ENCODE data around the gene CTNNA3. TPM values are rescaled to one million over a fixed set of nuclear protein-coding genes. Genes with fewer than 3 reads are reported as not detected.
"Not testable (repeated sequence)": the region's sequence is repeated elsewhere in the genome, so short reads cannot be mapped to it uniquely, and the experiment has no call there.

Gene CTNNA3
- total RNA-seq, 2 experiments from 2014 or later: 0.30 TPM; not detected in 1

- no peak overlapping the region for H3K4me3 Mint-ChIP-seq
- no peaks in the 10 kb centered on the region for H3K36me3 Mint-ChIP-seq (ENCODE audit: low read depth)
- no peak overlapping the region for H3K27ac Mint-ChIP-seq
- no peak for DNase-seq
- CTCF ChIA-PET: no interaction called here
- intact Hi-C loops (cut with DNase I, micrococcal nuclease): no loop called here
- ATAC-seq: no peak
- H3K27me3 Mint-ChIP-seq: peaks cover 27% of the 10 kb centered on the region
- peaks cover 9% of the 10 kb centered on the region for H3K9me3 Mint-ChIP-seq (ENCODE audit: low read depth)
- POLR2A ChIA-PET: no interaction called here
- H3K4me1 Mint-ChIP-seq: no peaks in the 10 kb centered on the region
Measured at GRCh38 chr10:67225226-67225625, 470.8 kb downstream of the CTNNA3 start.

DNA sequence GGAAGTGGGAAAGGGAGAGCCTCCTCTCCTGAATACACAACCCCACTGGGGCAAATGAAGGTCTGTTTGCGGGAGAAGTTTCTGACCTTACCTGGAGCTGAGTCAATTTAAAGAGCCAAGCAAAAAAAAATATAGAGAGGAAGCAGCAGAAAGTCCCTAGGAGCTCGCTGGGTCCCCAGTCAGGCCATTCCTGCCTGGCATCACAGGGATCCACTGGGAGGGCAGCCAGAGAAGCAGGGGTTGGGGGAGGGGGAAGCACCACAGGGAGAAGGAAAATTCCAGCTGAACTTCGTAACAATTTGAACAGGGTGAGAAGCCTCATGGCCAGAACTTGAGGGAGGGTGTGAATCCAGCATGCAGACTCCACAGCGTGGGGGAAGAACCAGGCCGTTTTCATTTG lies 471.4 kb downstream of the CTNNA3 start:
- Mint-ChIP-seq H3K27me3 (peaks cover 21% of the 10 kb centered on the region), H3K4me1 (no peaks in the 10 kb centered on the region), H3K4me3 (no peak overlapping the region), H3K36me3 (ENCODE audit: low read depth) (no peaks in the 10 kb centered on the region), H3K27ac (no peak overlapping the region), H3K9me3 (ENCODE audit: low read depth) (peaks cover 9% of the 10 kb centered on the region)
- DNase-seq (no peak), ATAC-seq (no peak)
- intact Hi-C loops (cut with DNase I, micrococcal nuclease): loop anchor here in 1 of 2 experiments (5.0 kb wide), 1 partner anchor 868 kb away; no protein-coding TSS in a partner anchor
- ChIA-PET POLR2A (no interaction called here), CTCF (no interaction called here)

GRCh38 chr10:67222934-67223333 lies 473.1 kb downstream of the CTNNA3 start:
- H3K4me1 Mint-ChIP-seq: no peaks in the 10 kb centered on the region
- intact Hi-C loops (cut with DNase I, micrococcal nuclease): loop anchor here in 1 of 2 experiments (5.0 kb wide), 1 partner anchor 869 kb away; no protein-coding TSS in a partner anchor
- H3K36me3 Mint-ChIP-seq (ENCODE audit: low read depth): no peaks in the 10 kb centered on the region
- no peak for ATAC-seq
- DNase-seq: no peak
- peaks cover 17% of the 10 kb centered on the region for H3K27me3 Mint-ChIP-seq
- POLR2A ChIA-PET: no interaction called here
- H3K27ac Mint-ChIP-seq: no peak overlapping the region
- H3K9me3 Mint-ChIP-seq (ENCODE audit: low read depth): peaks cover 8% of the 10 kb centered on the region
- CTCF ChIA-PET: no interaction called here
- no peak overlapping the region for H3K4me3 Mint-ChIP-seq

- ATAC-seq (no peak), DNase-seq (no peak)
- no peak overlapping the region for H3K4me3 Mint-ChIP-seq
- intact Hi-C loops (cut with DNase I, micrococcal nuclease): loop anchor here in 1 of 2 experiments (5.0 kb wide), 1 partner anchor 870 kb away; no protein-coding TSS in a partner anchor
- peaks cover 3% of the 10 kb centered on the region for H3K9me3 Mint-ChIP-seq (ENCODE audit: low read depth)
- ChIA-PET CTCF (no interaction called here), POLR2A (no interaction called here)
- no peak overlapping the region for H3K27ac Mint-ChIP-seq
- H3K27me3 Mint-ChIP-seq: peaks cover 14% of the 10 kb centered on the region
- no peaks in the 10 kb centered on the region for H3K36me3 Mint-ChIP-seq (ENCODE audit: low read depth)
- H3K4me1 Mint-ChIP-seq: no peaks in the 10 kb centered on the region
Measured at GRCh38 chr10:67221939-67222494, 474.0 kb downstream of the CTNNA3 start.

- H3K9me3 Mint-ChIP-seq (ENCODE audit: low read depth): no peaks in the 10 kb centered on the region
- no peaks in the 10 kb centered on the region for H3K4me1 Mint-ChIP-seq
- H3K27me3 Mint-ChIP-seq: no peaks in the 10 kb centered on the region
- H3K36me3 Mint-ChIP-seq (ENCODE audit: low read depth): no peaks in the 10 kb centered on the region
- ChIA-PET CTCF (interaction anchor here (0.6 kb wide), 1 partner anchor 193 kb away, joined by 4 read pairs; no protein-coding TSS in a partner anchor), POLR2A (no interaction called here)
- intact Hi-C loops (cut with DNase I, micrococcal nuclease): no loop called here
- no peak overlapping the region for H3K27ac Mint-ChIP-seq
- DNase-seq: no peak
- ATAC-seq: no peak
- H3K4me3 Mint-ChIP-seq: no peak overlapping the region
Measured at GRCh38 chr10:67211680-67212079, 484.3 kb downstream of the CTNNA3 start.

DNA sequence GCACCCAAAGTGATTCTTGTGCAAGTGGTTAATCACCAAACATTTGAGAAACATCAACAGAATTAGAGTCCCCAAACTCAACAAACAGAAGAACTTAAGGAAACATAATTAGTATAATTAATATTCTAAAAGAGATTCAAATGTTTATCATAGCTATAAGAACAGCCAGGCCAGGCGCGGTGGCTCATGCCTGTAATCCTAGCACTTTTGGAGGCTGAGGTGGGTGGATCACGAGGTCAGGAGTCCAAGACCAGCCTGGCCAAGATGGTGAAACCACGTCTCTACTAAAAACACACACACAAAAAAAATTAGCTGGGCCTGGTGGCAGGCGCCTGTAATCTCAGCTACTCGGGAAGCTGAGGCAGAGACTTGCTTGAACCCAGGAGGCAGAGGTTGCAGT lies 488.1 kb downstream of the CTNNA3 start:
- DNase-seq; H3K27ac Mint-ChIP-seq; H3K4me3 Mint-ChIP-seq; ATAC-seq; intact Hi-C loops (cut with DNase I, micrococcal nuclease); H3K27me3 Mint-ChIP-seq; H3K36me3 Mint-ChIP-seq (ENCODE audit: low read depth); H3K4me1 Mint-ChIP-seq; H3K9me3 Mint-ChIP-seq (ENCODE audit: low read depth); POLR2A ChIA-PET: not testable (repeated sequence)
- CTCF ChIA-PET: interaction anchor here (0.8 kb wide), 1 partner anchor 47 kb away, joined by 3 read pairs; no protein-coding TSS in a partner anchor

GRCh38 chr10:67200913-67201564 lies 495.0 kb downstream of the CTNNA3 start:
- no peak overlapping the region for H3K27ac Mint-ChIP-seq
- no peaks in the 10 kb centered on the region for H3K27me3 Mint-ChIP-seq
- no peaks in the 10 kb centered on the region for H3K4me1 Mint-ChIP-seq
- H3K9me3 Mint-ChIP-seq (ENCODE audit: low read depth): peaks cover 4% of the 10 kb centered on the region
- CTCF ChIA-PET: no interaction called here
- no peak overlapping the region for H3K4me3 Mint-ChIP-seq
- intact Hi-C loops (cut with DNase I, micrococcal nuclease): no loop called here
- H3K36me3 Mint-ChIP-seq (ENCODE audit: low read depth): no peaks in the 10 kb centered on the region
- ATAC-seq (no peak), DNase-seq (no peak)
- POLR2A ChIA-PET: no interaction called here

- no peak for ATAC-seq
- intact Hi-C loops (cut with DNase I, micrococcal nuclease): no loop called here
- no peaks in the 10 kb centered on the region for H3K27me3 Mint-ChIP-seq
- DNase-seq: no peak
- no peak overlapping the region for H3K27ac Mint-ChIP-seq
- peaks cover under 1% of the 10 kb centered on the region for H3K9me3 Mint-ChIP-seq (ENCODE audit: low read depth)
- POLR2A ChIA-PET: no interaction called here
- H3K4me1 Mint-ChIP-seq: no peaks in the 10 kb centered on the region
- CTCF ChIA-PET: no interaction called here
- H3K4me3 Mint-ChIP-seq: no peak overlapping the region
- no peaks in the 10 kb centered on the region for H3K36me3 Mint-ChIP-seq (ENCODE audit: low read depth)
Measured at GRCh38 chr10:67175354-67175753, 520.6 kb downstream of the CTNNA3 start.

GRCh38 chr10:67173787-67174186 lies 522.2 kb downstream of the CTNNA3 start:
- CTCF ChIA-PET: no interaction called here
- Mint-ChIP-seq H3K27me3 (no peaks in the 10 kb centered on the region), H3K9me3 (ENCODE audit: low read depth) (peaks cover 5% of the 10 kb centered on the region), H3K4me3 (no peak overlapping the region), H3K36me3 (ENCODE audit: low read depth) (no peaks in the 10 kb centered on the region), H3K27ac (no peak overlapping the region), H3K4me1 (no peaks in the 10 kb centered on the region)
- no peak for DNase-seq
- POLR2A ChIA-PET: no interaction called here
- intact Hi-C loops (cut with DNase I, micrococcal nuclease): no loop called here
- ATAC-seq: no peak

DNA sequence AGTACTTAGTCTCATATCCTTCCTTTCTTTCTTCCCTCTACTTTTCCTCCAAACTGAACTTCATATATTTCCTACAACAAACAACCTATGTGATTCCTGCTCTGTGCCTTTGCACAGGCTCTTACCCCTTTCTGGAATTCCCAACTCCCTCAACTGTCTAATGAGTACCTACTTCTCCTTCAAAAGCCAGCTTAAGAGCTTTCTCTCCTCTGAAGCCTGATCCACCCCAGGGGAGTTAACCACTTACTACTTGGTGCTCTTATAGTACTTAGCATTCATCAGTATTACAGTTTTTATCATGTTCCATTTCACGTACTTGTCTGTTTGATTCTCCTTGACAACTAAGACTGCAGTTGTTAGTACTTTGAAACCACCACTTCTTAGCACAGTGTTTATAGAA lies 524.0 kb downstream of the CTNNA3 start:
- peaks cover 2% of the 10 kb centered on the region for H3K36me3 Mint-ChIP-seq (ENCODE audit: low read depth)
- no peaks in the 10 kb centered on the region for H3K4me1 Mint-ChIP-seq
- DNase-seq (no peak), ATAC-seq (no peak)
- no peak overlapping the region for H3K4me3 Mint-ChIP-seq
- no peak overlapping the region for H3K27ac Mint-ChIP-seq
- intact Hi-C loops (cut with DNase I, micrococcal nuclease): no loop called here
- ChIA-PET CTCF (interaction anchor here (0.7 kb wide), 1 partner anchor 14 kb away, joined by 3 read pairs; no protein-coding TSS in a partner anchor), POLR2A (no interaction called here)
- H3K9me3 Mint-ChIP-seq (ENCODE audit: low read depth): peaks cover 16% of the 10 kb centered on the region
- no peaks in the 10 kb centered on the region for H3K27me3 Mint-ChIP-seq

GRCh38 chr10:67156239-67156638 lies 539.8 kb downstream of the CTNNA3 start:
- Mint-ChIP-seq H3K4me1 (no peaks in the 10 kb centered on the region), H3K9me3 (ENCODE audit: low read depth) (peaks cover 3% of the 10 kb centered on the region), H3K27me3 (peaks cover 4% of the 10 kb centered on the region), H3K27ac (no peak overlapping the region), H3K36me3 (ENCODE audit: low read depth) (no peaks in the 10 kb centered on the region), H3K4me3 (no peak overlapping the region)
- intact Hi-C loops (cut with DNase I, micrococcal nuclease): no loop called here
- DNase-seq (no peak), ATAC-seq (no peak)
- CTCF ChIA-PET: no interaction called here
- POLR2A ChIA-PET: no interaction called here

- no peaks in the 10 kb centered on the region for H3K4me1 Mint-ChIP-seq
- peaks cover 2% of the 10 kb centered on the region for H3K9me3 Mint-ChIP-seq (ENCODE audit: low read depth)
- no peak for DNase-seq
- CTCF ChIA-PET: interaction anchor here (0.6 to 1.2 kb wide), 2 partner anchors 13 to 132 kb away, joined by 4 read pairs; no protein-coding TSS in a partner anchor
- no peaks in the 10 kb centered on the region for H3K27me3 Mint-ChIP-seq
- intact Hi-C loops (cut with DNase I, micrococcal nuclease): no loop called here
- no peak overlapping the region for H3K4me3 Mint-ChIP-seq
- H3K36me3 Mint-ChIP-seq (ENCODE audit: low read depth): no peaks in the 10 kb centered on the region
- ATAC-seq: no peak
- POLR2A ChIA-PET: no interaction called here
- H3K27ac Mint-ChIP-seq: no peak overlapping the region
Measured at GRCh38 chr10:67151471-67151870, 544.5 kb downstream of the CTNNA3 start.

Measured in activated CD4-positive, alpha-beta T cell treated with anti-CD3 and anti-CD28 coated beads for 36 hours (primary cell).